ENCODE measurements around the gene TUBGCP2. TPM values are rescaled to one million over a fixed set of nuclear protein-coding genes. Genes with fewer than 3 reads are reported as not detected.
"Not testable (repeated sequence)": the region's sequence is repeated elsewhere in the genome, so short reads cannot be mapped to it uniquely, and the experiment has no call there.

Gene TUBGCP2
- total RNA-seq, 2 experiments from 2014 or later = 43.3 to 50.2 TPM

DNA sequence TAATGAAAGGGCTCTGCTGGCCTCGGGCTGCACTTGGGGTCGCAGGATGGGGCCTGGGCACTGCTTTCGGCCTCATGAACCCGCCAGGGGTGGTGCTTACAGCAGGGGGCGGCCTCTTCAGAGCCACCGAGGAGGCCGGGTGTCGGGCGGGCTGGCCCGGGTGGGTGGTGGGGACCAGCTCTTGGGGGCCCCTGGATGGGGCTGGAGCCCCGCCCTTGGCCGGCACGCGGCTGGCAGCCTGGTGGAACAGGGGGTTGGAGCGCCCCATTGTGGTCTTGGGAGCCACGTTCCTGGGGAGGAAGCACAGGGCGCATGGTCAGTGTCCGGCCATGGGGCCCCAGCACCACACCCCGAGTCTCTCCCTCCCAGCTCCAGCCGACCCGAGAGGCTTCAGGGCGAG is 40.8 kb downstream of the TUBGCP2 start:
- POLR2A ChIA-PET = no interaction called here
- H3K9me3 Mint-ChIP-seq (ENCODE audit: low read depth) = no peaks in the 10 kb centered on the region

GRCh38 chr10:133267293-133267692 is 41.4 kb downstream of the TUBGCP2 start:
- peaks cover 31% of the 10 kb centered on the region for H3K4me1 Mint-ChIP-seq
- DNase-seq (no peak), ATAC-seq (no peak)
- intact Hi-C loops (cut with DNase I, micrococcal nuclease) = no loop called here
- H3K4me3 Mint-ChIP-seq = no peak overlapping the region
- H3K9me3 Mint-ChIP-seq (ENCODE audit: low read depth) = no peaks in the 10 kb centered on the region
- ChIA-PET POLR2A (no interaction called here), CTCF (interaction anchor here (0.5 kb wide), 1 partner anchor 224 kb away, joined by 3 read pairs; no protein-coding TSS in a partner anchor)
- no peaks in the 10 kb centered on the region for H3K27me3 Mint-ChIP-seq
- H3K36me3 Mint-ChIP-seq (ENCODE audit: low read depth) = peaks cover 36% of the 10 kb centered on the region
- H3K27ac Mint-ChIP-seq = no peak overlapping the region

More for the DNA sequence above, 40.8 kb downstream of the TUBGCP2 start:
- intact Hi-C loops (cut with DNase I, micrococcal nuclease) = no loop called here
- no peak overlapping the region for H3K27ac Mint-ChIP-seq
- H3K36me3 Mint-ChIP-seq (ENCODE audit: low read depth) = peaks cover 36% of the 10 kb centered on the region
- peaks cover 26% of the 10 kb centered on the region for H3K4me1 Mint-ChIP-seq
- no peak overlapping the region for H3K4me3 Mint-ChIP-seq
- ATAC-seq = no peak
- CTCF ChIA-PET = no interaction called here
- DNase-seq = no peak
- H3K27me3 Mint-ChIP-seq = no peaks in the 10 kb centered on the region

GRCh38 chr10:133266056-133266795 is 42.4 kb downstream of the TUBGCP2 start:
- Mint-ChIP-seq H3K4me3 (no peak overlapping the region), H3K36me3 (ENCODE audit: low read depth) (peaks cover 33% of the 10 kb centered on the region), H3K4me1 (peaks cover 35% of the 10 kb centered on the region), H3K27me3 (no peaks in the 10 kb centered on the region), H3K27ac (no peak overlapping the region), H3K9me3 (ENCODE audit: low read depth) (no peaks in the 10 kb centered on the region)
- POLR2A ChIA-PET = interaction anchor here (0.6 kb wide), 1 partner anchor 9 kb away, joined by 3 read pairs; no protein-coding TSS in a partner anchor
- DNase-seq = no peak
- CTCF ChIA-PET = interaction anchor here (1.1 kb wide), 1 partner anchor 497 kb away, joined by 3 read pairs; no protein-coding TSS in a partner anchor
- intact Hi-C loops (cut with DNase I, micrococcal nuclease) = no loop called here
- no peak for ATAC-seq

- intact Hi-C loops (cut with DNase I, micrococcal nuclease); ATAC-seq; H3K27ac Mint-ChIP-seq; H3K4me3 Mint-ChIP-seq; H3K9me3 Mint-ChIP-seq (ENCODE audit: low read depth); DNase-seq; POLR2A ChIA-PET; H3K27me3 Mint-ChIP-seq: not testable (repeated sequence)
- H3K4me1 Mint-ChIP-seq = peaks cover 47% of the 10 kb centered on the region
- CTCF ChIA-PET = interaction anchor here (1.5 kb wide), 1 partner anchor 10 kb away, joined by 7 read pairs; no protein-coding TSS in a partner anchor
- H3K36me3 Mint-ChIP-seq (ENCODE audit: low read depth) = peaks cover 27% of the 10 kb centered on the region
These were observed 43.6 kb downstream of the TUBGCP2 start for GRCh38 chr10:133265052-133265451.

DNA sequence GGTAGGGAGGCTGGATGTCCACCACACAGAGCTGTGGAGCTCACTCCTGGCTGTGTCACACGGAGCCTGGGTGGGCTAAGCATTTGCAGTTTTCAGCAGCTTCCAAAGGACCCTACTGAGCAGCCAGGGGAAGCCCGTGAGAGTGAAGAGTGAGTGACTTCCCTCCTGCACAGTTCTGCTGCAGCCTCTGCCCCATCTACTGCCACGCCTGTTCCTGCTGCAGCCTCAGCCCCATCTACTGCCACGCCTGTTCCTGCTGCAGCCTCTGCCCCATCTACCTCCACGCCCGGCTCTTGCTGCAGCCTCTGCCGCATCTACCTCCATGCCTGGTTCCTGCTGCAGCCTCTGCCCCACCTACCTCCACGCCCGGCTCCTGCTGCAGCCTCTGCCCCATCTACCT is 44.2 kb downstream of the TUBGCP2 start:
- Mint-ChIP-seq H3K4me3 (no peak overlapping the region), H3K27ac (no peak overlapping the region), H3K27me3 (no peaks in the 10 kb centered on the region), H3K4me1 (peaks cover 53% of the 10 kb centered on the region), H3K36me3 (ENCODE audit: low read depth) (peaks cover 26% of the 10 kb centered on the region), H3K9me3 (ENCODE audit: low read depth) (no peaks in the 10 kb centered on the region)
- no peak for ATAC-seq
- peak; percentile 40 for DNase-seq
- ChIA-PET CTCF (interaction anchor here (0.6 to 1.5 kb wide), 2 partner anchors 11 to 205 kb away, joined by 4 to 7 read pairs; no protein-coding TSS in a partner anchor), POLR2A (no interaction called here)
- intact Hi-C loops (cut with DNase I, micrococcal nuclease) = loop anchor here (5.0 kb wide), 3 partner anchors 43 to 957 kb away; partner anchors contain the start of genes LRRC27 (in 1 of the 2), STK32C (in 1 of the 2), TUBGCP2 (in 1 of the 2) and ZNF511 (in 1 of the 2)

DNA sequence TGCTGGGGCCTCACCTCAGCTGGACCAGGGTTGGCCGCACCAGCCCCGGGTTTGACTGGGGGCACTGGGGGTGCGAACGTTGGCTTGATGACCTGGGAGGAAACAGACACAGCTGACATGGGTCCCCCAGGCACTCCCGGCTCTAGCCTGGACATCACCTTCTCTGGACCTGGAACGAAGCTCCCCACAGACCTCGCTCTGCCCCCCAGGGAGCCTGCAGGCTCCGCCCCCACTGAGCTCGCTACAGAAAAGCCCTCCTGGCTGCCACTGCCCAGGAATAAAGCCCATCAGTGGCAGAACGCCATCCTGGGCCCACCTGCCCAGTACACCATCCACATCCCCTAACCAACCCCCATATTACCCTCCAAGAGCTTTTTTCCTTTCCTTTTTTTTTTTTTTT is 45.0 kb downstream of the TUBGCP2 start:
- Mint-ChIP-seq H3K9me3 (ENCODE audit: low read depth) (no peaks in the 10 kb centered on the region), H3K4me1 (peaks cover 60% of the 10 kb centered on the region)
- ATAC-seq = no peak

GRCh38 chr10:133262696-133263095 is 46.0 kb downstream of the TUBGCP2 start:
- Mint-ChIP-seq H3K36me3 (ENCODE audit: low read depth) (peaks cover 26% of the 10 kb centered on the region), H3K4me1 (peaks cover 67% of the 10 kb centered on the region), H3K27ac (no peak overlapping the region), H3K9me3 (ENCODE audit: low read depth) (no peaks in the 10 kb centered on the region), H3K4me3 (no peak overlapping the region), H3K27me3 (no peaks in the 10 kb centered on the region)
- ATAC-seq (no peak), DNase-seq (no peak)
- POLR2A ChIA-PET = interaction anchor here (1.8 kb wide), 1 partner anchor 12 kb away, joined by 5 read pairs; no protein-coding TSS in a partner anchor
- CTCF ChIA-PET = interaction anchor here (0.5 to 1.6 kb wide), 3 partner anchors 13 to 881 kb away, joined by 3 to 12 read pairs (median 3); partner anchors contain the start of gene ADAM8
- intact Hi-C loops (cut with DNase I, micrococcal nuclease) = loop anchor here (5.0 kb wide), 3 partner anchors 45 to 955 kb away; partner anchors contain the start of genes LRRC27 (in 1 of the 2), STK32C (in 1 of the 2), TUBGCP2 (in 1 of the 2) and ZNF511 (in 1 of the 2)

More for the DNA sequence above, 45.0 kb downstream of the TUBGCP2 start:
- Mint-ChIP-seq H3K4me3 (no peak overlapping the region), H3K27ac (peak overlapping the region; percentile 25), H3K27me3 (no peaks in the 10 kb centered on the region), H3K36me3 (ENCODE audit: low read depth) (peaks cover 26% of the 10 kb centered on the region)
- intact Hi-C loops (cut with DNase I, micrococcal nuclease) = loop anchor here (5.0 kb wide), 3 partner anchors 44 to 956 kb away; partner anchors contain the start of genes LRRC27 (in 1 of the 2), STK32C (in 1 of the 2), TUBGCP2 (in 1 of the 2) and ZNF511 (in 1 of the 2)
- CTCF ChIA-PET = interaction anchor here (1.5 kb wide), 1 partner anchor 11 kb away, joined by 7 read pairs; no protein-coding TSS in a partner anchor
- POLR2A ChIA-PET = interaction anchor here (1.8 kb wide), 1 partner anchor 12 kb away, joined by 5 read pairs; no protein-coding TSS in a partner anchor
- DNase-seq = no peak

- Mint-ChIP-seq H3K27ac (no peak overlapping the region), H3K27me3 (no peaks in the 10 kb centered on the region), H3K36me3 (ENCODE audit: low read depth) (peaks cover 26% of the 10 kb centered on the region), H3K9me3 (ENCODE audit: low read depth) (no peaks in the 10 kb centered on the region), H3K4me3 (peak overlapping the region; percentile 74), H3K4me1 (peaks cover 76% of the 10 kb centered on the region)
- CTCF ChIA-PET = interaction anchor here (1.6 kb wide), 1 partner anchor 14 kb away, joined by 12 read pairs; the partner anchor contains the start of gene ADAM8
- POLR2A ChIA-PET = interaction anchor here (1.0 kb wide), 1 partner anchor 14 kb away, joined by 8 read pairs; no protein-coding TSS in a partner anchor
- intact Hi-C loops (cut with DNase I, micrococcal nuclease) = loop anchor here (1.0 to 5.0 kb wide), 9 partner anchors 13 to 955 kb away; partner anchors contain the start of genes TUBGCP2 (in 2 of the 2), ZNF511 (in 2 of the 2), ECHS1 (in 1 of the 2) and LRRC27 (in 1 of the 2)
- DNase-seq = peak; percentile 93
- ATAC-seq = peak; percentile 30
These were observed 46.8 kb downstream of the TUBGCP2 start for GRCh38 chr10:133261726-133262325.

DNA sequence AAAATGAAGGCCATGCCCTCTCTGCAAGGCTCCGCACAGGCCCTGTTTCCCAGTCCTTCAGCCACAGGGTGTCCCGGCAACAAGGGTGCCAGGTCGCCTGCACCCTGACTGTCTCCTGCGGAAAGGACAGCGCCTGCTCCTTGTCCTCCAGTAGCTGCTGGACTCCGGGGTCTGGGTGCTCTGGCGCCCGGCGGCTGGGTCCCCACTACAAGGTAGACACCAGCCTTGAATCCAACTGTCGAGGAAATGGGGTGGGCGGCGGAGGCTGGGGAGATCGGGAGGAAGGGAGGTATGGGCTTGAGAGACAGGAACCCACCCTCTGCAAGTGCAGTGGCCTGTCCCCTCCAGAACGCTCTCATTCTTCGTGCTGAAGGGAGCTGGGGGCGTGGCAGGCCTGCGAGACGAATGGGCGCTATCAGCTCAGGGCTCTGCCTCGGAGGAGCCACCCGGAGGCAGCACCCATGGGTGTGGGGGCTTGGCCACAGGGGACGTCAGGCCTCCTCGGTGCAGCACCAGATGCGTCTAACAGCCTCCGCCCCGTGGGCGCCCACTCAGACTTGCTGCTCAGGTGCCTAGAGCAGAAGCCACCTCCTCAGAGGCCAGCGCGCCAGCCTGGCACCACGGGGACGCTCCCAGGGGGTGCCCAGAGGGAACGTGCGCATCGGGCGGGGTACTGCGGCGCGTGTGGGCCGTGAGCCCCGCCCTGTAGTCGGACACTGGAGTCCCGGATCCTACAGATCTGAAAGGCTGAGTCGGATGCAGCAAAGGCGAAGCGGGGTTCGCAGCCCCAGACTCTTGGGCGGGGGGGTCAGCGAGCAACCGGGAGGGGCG is 47.6 kb downstream of the TUBGCP2 start:
- intact Hi-C loops (cut with DNase I, micrococcal nuclease) = loop anchor here (1.0 to 5.0 kb wide), 9 partner anchors 14 to 954 kb away; partner anchors contain the start of genes TUBGCP2 (in 2 of the 2), ZNF511 (in 2 of the 2), ECHS1 (in 1 of the 2) and LRRC27 (in 1 of the 2)
- Mint-ChIP-seq H3K4me3 (peak overlapping the region; percentile 74), H3K9me3 (ENCODE audit: low read depth) (no peaks in the 10 kb centered on the region), H3K27me3 (no peaks in the 10 kb centered on the region), H3K4me1 (peaks cover 76% of the 10 kb centered on the region), H3K27ac (peak overlapping the region; percentile 87), H3K36me3 (ENCODE audit: low read depth) (peaks cover 25% of the 10 kb centered on the region)
- peak; percentile 54 for ATAC-seq
- peak; percentile 89 for DNase-seq
- POLR2A ChIA-PET = interaction anchor here (1.0 kb wide), 2 partner anchors 14 to 46 kb away, joined by 3 to 8 read pairs; no protein-coding TSS in a partner anchor
- CTCF ChIA-PET = no interaction called here

- intact Hi-C loops (cut with DNase I, micrococcal nuclease) = loop anchor here (1.0 to 10.0 kb wide), 5 partner anchors 115 to 1355 kb away; partner anchors contain the start of genes BNIP3 (in 1 of the 2), INPP5A (in 1 of the 2), MTG1 (in 1 of the 2) and PPP2R2D (in 1 of the 2)
- Mint-ChIP-seq H3K27ac (peak overlapping the region; percentile 86), H3K27me3 (no peaks in the 10 kb centered on the region), H3K4me3 (peak overlapping the region; percentile 67), H3K9me3 (ENCODE audit: low read depth) (no peaks in the 10 kb centered on the region), H3K4me1 (peaks cover 64% of the 10 kb centered on the region), H3K36me3 (ENCODE audit: low read depth) (peaks cover 17% of the 10 kb centered on the region)
- ATAC-seq = no peak
- ChIA-PET POLR2A (interaction anchor here (0.8 to 1.5 kb wide), 4 partner anchors 15 to 33 kb away, joined by 3 to 13 read pairs (median 4); no protein-coding TSS in a partner anchor), CTCF (interaction anchor here (0.9 to 1.2 kb wide), 4 partner anchors 16 to 69 kb away, joined by 3 to 6 read pairs (median 4); no protein-coding TSS in a partner anchor)
- no peak for DNase-seq
These were observed 49.1 kb downstream of the TUBGCP2 start for GRCh38 chr10:133259602-133259989.
